Trophoblast cell (in vitro differentiated cells and primary cell): Measurements from ENCODE around the gene CDK6.

Experiments
- DNase-seq, 2 donors: peaks; one replicate each; pipeline ENCODE4 v3.0.0-alpha.2; 2016
- H2AFZ ChIP-seq: 2 replicates; pipeline ENCODE4 v1.6.1; 2013; ENCODE audit warnings: low read length, moderate library complexity, mild to moderate bottlenecking; ENCODE audit not compliant: insufficient read depth, poor library complexity
- H2AK5ac ChIP-seq: 2 replicates; pipeline ENCODE4 v1.6.1; 2013; ENCODE audit warnings: mild to moderate bottlenecking, low read length
- H2BK120ac ChIP-seq: 2 replicates; pipeline ENCODE4 v1.6.1; 2013; ENCODE audit warnings: low read length, mild to moderate bottlenecking, moderate library complexity; ENCODE audit not compliant: insufficient read depth, poor library complexity
- H2BK12ac ChIP-seq: 2 replicates; pipeline ENCODE4 v1.6.1; 2013; ENCODE audit warnings: mild to moderate bottlenecking, low read length, moderate library complexity
- H2BK5ac ChIP-seq: 2 replicates; pipeline ENCODE4 v1.6.1; 2013; ENCODE audit warnings: low read length, low read depth, moderate library complexity, mild to moderate bottlenecking; ENCODE audit not compliant: poor library complexity
- H3K14ac ChIP-seq: 2 replicates; pipeline ENCODE4 v1.6.1; 2013; ENCODE audit warnings: mild to moderate bottlenecking, low read length
- H3K18ac ChIP-seq: 2 replicates; pipeline ENCODE4 v1.6.1; 2013; ENCODE audit warnings: mild to moderate bottlenecking, low read length
- H3K23ac ChIP-seq: 2 replicates; pipeline ENCODE4 v1.6.1; 2013; ENCODE audit warnings: low read length
- H3K27ac ChIP-seq: 2 replicates; pipeline ENCODE4 v1.5.1; 2013; ENCODE audit warnings: low read depth, mild to moderate bottlenecking, inconsistent platforms, low read length, moderate library complexity
- H3K27me3 ChIP-seq: 2 replicates; pipeline ENCODE4 v1.6.1; 2013; ENCODE audit warnings: inconsistent platforms, mild to moderate bottlenecking, low read length, moderate library complexity; ENCODE audit not compliant: insufficient read depth
- H3K36me3 ChIP-seq, 2 experiments: 1 replicate in 1 of 2; 2 replicates in 1 of 2; pipeline ENCODE4 v1.6.1; 2013; ENCODE audit warnings: low read length in 2 of 2, mild to moderate bottlenecking in 2 of 2, moderate library complexity in 1 of 2; ENCODE audit not compliant: insufficient read depth in 2 of 2, control insufficient read depth in 1 of 2
- H3K4ac ChIP-seq: 2 replicates; pipeline ENCODE4 v1.6.1; 2013; ENCODE audit warnings: low read depth, mild to moderate bottlenecking, low read length, moderate library complexity
- H3K4me1 ChIP-seq, 2 experiments: 1 replicate in 1 of 2; 2 replicates in 1 of 2; pipeline ENCODE4 v1.6.1; 2013; ENCODE audit warnings: low read length in 2 of 2, mild to moderate bottlenecking in 2 of 2, moderate library complexity in 1 of 2; ENCODE audit not compliant: insufficient read depth in 2 of 2, control insufficient read depth in 1 of 2
- H3K4me2 ChIP-seq: 2 replicates; pipeline ENCODE4 v1.6.1; 2013; ENCODE audit warnings: inconsistent platforms, mild to moderate bottlenecking, low read length, moderate library complexity
- H3K4me3 ChIP-seq: 2 replicates; pipeline ENCODE4 v1.5.1; 2013; ENCODE audit warnings: mild to moderate bottlenecking, low read depth, low read length, inconsistent platforms
- H3K79me1 ChIP-seq: one replicate; pipeline ENCODE4 v1.6.1; 2013; ENCODE audit warnings: low read length
- H3K79me2 ChIP-seq: 2 replicates; pipeline ENCODE4 v1.6.1; 2013; ENCODE audit warnings: low read length, mild to moderate bottlenecking; ENCODE audit not compliant: control insufficient read depth, insufficient read depth, poor library complexity
- H3K9ac ChIP-seq: 2 replicates; pipeline ENCODE4 v1.6.1; 2013; ENCODE audit warnings: mild to moderate bottlenecking, low read length
- H3K9me3 ChIP-seq: 2 replicates; pipeline ENCODE4 v1.6.1; 2013; ENCODE audit warnings: low read depth, mild to moderate bottlenecking, control low read depth, inconsistent platforms, low read length; ENCODE audit not compliant: insufficient read depth
- H4K12ac ChIP-seq: 2 replicates; pipeline ENCODE4 v1.6.1; 2013; ENCODE audit warnings: low read depth, mild to moderate bottlenecking, low read length, moderate library complexity
- H4K8ac ChIP-seq: 2 replicates; pipeline ENCODE4 v1.6.1; 2013; ENCODE audit warnings: low read depth, mild to moderate bottlenecking, low read length, moderate library complexity
- H4K91ac ChIP-seq: one replicate; pipeline ENCODE4 v1.6.1; 2013; ENCODE audit warnings: low read depth, mild to moderate bottlenecking, low read length, moderate library complexity
- WGBS: extraction: QIAGEN DNeasy Blood & Tissue Kit; methylation state at CpG from one replicate; pipeline ENCODE4 v1.1.7; 2013; ENCODE audit warnings: missing lambda C conversion rate; ENCODE audit not compliant: insufficient read length, insufficient coverage; ENCODE audit errors: extremely low coverage; 5-methylcytosine and 5-hydroxymethylcytosine counted together

Gene CDK6

DNA sequence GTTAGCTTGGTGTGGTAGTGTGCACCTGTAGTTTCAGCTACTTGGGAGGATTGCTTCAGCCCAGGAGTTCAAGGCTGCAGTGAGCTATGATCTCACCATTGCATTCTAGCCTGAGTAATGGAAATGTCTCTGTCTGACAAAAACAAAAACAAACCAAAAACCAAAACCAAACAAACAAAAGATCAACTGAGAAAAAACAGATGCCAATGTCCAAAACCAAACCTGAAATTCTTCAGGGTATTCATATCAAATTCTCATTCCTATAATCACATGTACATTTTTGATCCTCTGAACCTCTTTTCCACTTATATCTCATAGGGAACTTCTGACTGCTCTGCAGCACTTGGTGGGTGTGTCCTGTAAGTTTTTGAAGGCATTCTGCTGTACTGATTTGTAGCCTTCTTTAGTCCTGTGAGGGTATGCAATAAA lies 87.0 kb downstream of the CDK6 start:
- H3K9me3 ChIP-seq: no peaks in the 10 kb centered on the region
- no peak overlapping the region for H3K18ac ChIP-seq
- no peak for DNase-seq
- H3K79me2 ChIP-seq: peaks cover 2% of the 10 kb centered on the region
- no peak overlapping the region for H2AK5ac ChIP-seq
- H2BK120ac ChIP-seq: no peak overlapping the region
- no peak overlapping the region for H3K4ac ChIP-seq
- no peak overlapping the region for H4K91ac ChIP-seq
- H3K36me3 ChIP-seq: no peaks in the 10 kb centered on the region
- H3K4me3 ChIP-seq: no peak overlapping the region
- no peak overlapping the region for H3K9ac ChIP-seq
- no peak overlapping the region for H3K14ac ChIP-seq
- no peak overlapping the region for H2BK5ac ChIP-seq
- H3K23ac ChIP-seq: no peak overlapping the region
- peaks cover 3% of the 10 kb centered on the region for H3K79me1 ChIP-seq
- H4K8ac ChIP-seq: no peak overlapping the region
- H2AFZ ChIP-seq: no peak overlapping the region
- H3K4me2 ChIP-seq: no peak overlapping the region
- H4K12ac ChIP-seq: no peak overlapping the region
- no peak overlapping the region for H3K27ac ChIP-seq
- H3K27me3 ChIP-seq: no peaks in the 10 kb centered on the region
- H2BK12ac ChIP-seq: no peak overlapping the region
- peaks cover 4 to 7% of the 10 kb centered on the region in 2 experiments for H3K4me1 ChIP-seq

DNA sequence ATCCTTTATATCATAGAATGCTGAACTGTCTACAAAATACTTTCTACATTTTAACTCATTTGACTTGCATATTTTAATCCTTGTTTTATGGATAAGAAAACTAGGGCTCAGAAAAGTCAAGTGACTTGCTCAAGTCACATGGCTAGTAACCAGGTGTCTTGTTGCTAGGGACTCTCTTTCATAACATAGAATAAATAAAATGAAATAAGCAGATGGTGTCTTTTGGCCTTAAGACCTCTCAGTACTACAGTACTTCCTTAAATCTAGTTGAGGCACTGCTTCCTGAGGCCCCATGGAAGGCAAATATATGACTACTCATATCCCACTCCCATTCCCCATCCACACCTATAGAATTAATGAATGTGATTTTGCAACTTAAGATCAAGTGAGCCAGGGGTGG lies 87.9 kb downstream of the CDK6 start:
- Histone ChIP-seq H3K79me2 (peaks cover 2% of the 10 kb centered on the region), H3K4me3 (no peak overlapping the region), H3K4me1 (peaks cover 4% of the 10 kb centered on the region in 2 experiments), H3K27ac (no peak overlapping the region), H3K23ac (no peak overlapping the region), H4K8ac (no peak overlapping the region), H3K36me3 (no peaks in the 10 kb centered on the region), H2BK12ac (no peak overlapping the region), H3K14ac (no peak overlapping the region), H3K4ac (no peak overlapping the region), H3K27me3 (no peaks in the 10 kb centered on the region), H4K91ac (no peak overlapping the region), H3K9ac (no peak overlapping the region), H3K18ac (no peak overlapping the region), H4K12ac (no peak overlapping the region), H3K79me1 (peaks cover 3% of the 10 kb centered on the region), H2BK120ac (no peak overlapping the region), H2AK5ac (no peak overlapping the region), H2AFZ (no peak overlapping the region), H2BK5ac (no peak overlapping the region), H3K4me2 (no peak overlapping the region), H3K9me3 (no peaks in the 10 kb centered on the region)
- DNase-seq: no peak

DNA sequence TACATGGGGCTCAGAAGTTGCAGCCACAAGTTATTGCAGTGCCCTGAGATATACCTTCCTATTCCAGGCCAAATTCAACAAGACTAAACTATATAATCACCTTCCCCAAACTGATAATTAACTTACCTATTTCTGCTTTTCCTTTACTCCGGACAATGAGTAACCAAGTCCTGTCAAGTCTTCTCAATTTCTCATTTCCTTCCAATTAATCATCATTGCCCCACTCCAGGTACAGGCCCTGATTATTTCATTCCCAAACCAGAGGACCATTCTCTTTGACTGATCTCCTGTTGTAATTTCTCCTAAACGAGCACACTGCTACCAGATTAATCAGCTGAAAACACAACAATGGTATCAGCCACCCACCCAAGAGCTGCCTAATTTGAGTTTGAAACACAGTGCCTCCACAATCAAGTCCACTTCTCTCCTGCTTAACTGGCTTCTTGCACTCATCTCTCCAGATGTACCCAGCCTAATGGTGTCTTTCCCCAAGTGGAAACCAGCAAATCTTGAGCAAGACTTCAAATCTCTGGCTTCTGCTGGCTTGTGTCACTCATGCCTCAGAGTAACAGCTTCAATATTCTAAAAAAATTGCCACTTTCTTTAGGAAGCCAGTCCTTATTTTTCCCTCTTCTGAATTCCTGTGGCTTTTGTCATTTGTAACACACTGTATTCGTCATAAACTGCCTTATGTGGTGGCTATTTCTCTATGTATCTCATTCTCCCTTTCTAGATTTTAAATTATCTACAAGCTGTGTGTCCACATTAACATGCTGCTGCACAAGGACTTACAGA lies 89.1 kb downstream of the CDK6 start:
- Histone ChIP-seq H2BK120ac (peak overlapping the region; percentile 55), H3K79me1 (peaks cover 3% of the 10 kb centered on the region), H2BK5ac (no peak overlapping the region), H3K27ac (no peak overlapping the region), H3K18ac (peak overlapping the region; percentile 71), H3K4ac (no peak overlapping the region), H4K12ac (no peak overlapping the region), H3K79me2 (peaks cover 2% of the 10 kb centered on the region), H2AK5ac (no peak overlapping the region), H4K91ac (no peak overlapping the region), H2AFZ (no peak overlapping the region), H3K9ac (no peak overlapping the region), H3K9me3 (no peaks in the 10 kb centered on the region), H3K4me2 (no peak overlapping the region), H3K23ac (no peak overlapping the region), H3K14ac (no peak overlapping the region), H3K4me3 (no peak overlapping the region), H3K4me1 (peaks cover 3 to 4% of the 10 kb centered on the region in 2 experiments), H3K27me3 (no peaks in the 10 kb centered on the region), H2BK12ac (peak overlapping the region; percentile 90), H3K36me3 (no peaks in the 10 kb centered on the region), H4K8ac (no peak overlapping the region)
- no peak for DNase-seq
- WGBS: no CpG with 5 or more reads among the region's 3 CpGs

DNA sequence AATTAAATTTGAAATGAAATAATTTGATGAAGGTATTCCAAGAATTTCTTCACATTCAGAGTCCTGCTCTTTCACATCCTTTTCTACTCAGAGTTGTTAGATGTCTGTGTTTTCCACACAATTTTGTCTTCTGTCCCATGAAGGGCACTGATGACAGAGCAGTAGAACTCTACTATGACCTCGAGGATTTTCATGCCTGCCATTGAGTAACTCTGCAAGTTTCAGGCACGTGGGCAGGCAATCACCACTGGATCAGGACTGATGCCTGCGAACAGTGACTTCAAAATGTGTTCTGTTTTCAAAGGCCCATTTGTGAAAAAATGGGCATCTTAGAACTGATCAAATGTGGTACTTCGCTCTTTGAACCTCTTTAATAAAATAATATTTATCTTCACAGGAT lies 91.1 kb downstream of the CDK6 start:
- H3K4me3 ChIP-seq: no peak overlapping the region
- H3K14ac ChIP-seq: no peak overlapping the region
- H2AK5ac ChIP-seq: no peak overlapping the region
- no peak overlapping the region for H3K4ac ChIP-seq
- H2BK12ac ChIP-seq: no peak overlapping the region
- no peak overlapping the region for H3K27ac ChIP-seq
- no peak overlapping the region for H3K18ac ChIP-seq
- H4K12ac ChIP-seq: no peak overlapping the region
- H3K79me1 ChIP-seq: peaks cover 5% of the 10 kb centered on the region
- no peak overlapping the region for H3K9ac ChIP-seq
- no peak overlapping the region for H4K91ac ChIP-seq
- no peaks in the 10 kb centered on the region for H3K36me3 ChIP-seq
- H2AFZ ChIP-seq: no peak overlapping the region
- peaks cover 4 to 7% of the 10 kb centered on the region in 2 experiments for H3K4me1 ChIP-seq
- no peak overlapping the region for H2BK120ac ChIP-seq
- peaks cover 2% of the 10 kb centered on the region for H3K79me2 ChIP-seq
- no peak overlapping the region for H3K4me2 ChIP-seq
- H3K27me3 ChIP-seq: no peaks in the 10 kb centered on the region
- peak overlapping the region; percentile 99 for H3K23ac ChIP-seq
- WGBS: no CpG with 5 or more reads among the region's 4 CpGs
- H2BK5ac ChIP-seq: no peak overlapping the region
- DNase-seq: no peak
- no peaks in the 10 kb centered on the region for H3K9me3 ChIP-seq
- H4K8ac ChIP-seq: no peak overlapping the region
